HL-60 (cell line): ENCODE results near the gene IL32.

ENCODE experiments used
- GABPA ChIP-seq: IDR thresholded peaks from 2 replicates; pipeline ENCODE4 v1.6.1; 2012; ENCODE audit warnings: low read depth
- POLR2AphosphoS5 ChIP-seq: IDR thresholded peaks from 2 replicates; pipeline ENCODE4 v1.6.1; 2012; ENCODE audit warnings: low read depth
- SPI1 ChIP-seq: IDR thresholded peaks from 2 replicates; pipeline ENCODE4 v1.6.1; 2012; ENCODE audit warnings: low read depth, mild to moderate bottlenecking, borderline replicate concordance
- TF ChIP-seq, protein P1 (sequence below): IDR thresholded peaks from one replicate; pipeline ENCODE4 v1.5.1; 2011; ENCODE audit warnings: low read length, control low read depth, inconsistent platforms; ENCODE audit not compliant: insufficient read depth
- TF ChIP-seq, protein P2 (sequence below): IDR thresholded peaks from 2 replicates; pipeline ENCODE4 v1.6.1; 2012; ENCODE audit warnings: low read depth; ENCODE audit not compliant: insufficient replicate concordance

DNA sequence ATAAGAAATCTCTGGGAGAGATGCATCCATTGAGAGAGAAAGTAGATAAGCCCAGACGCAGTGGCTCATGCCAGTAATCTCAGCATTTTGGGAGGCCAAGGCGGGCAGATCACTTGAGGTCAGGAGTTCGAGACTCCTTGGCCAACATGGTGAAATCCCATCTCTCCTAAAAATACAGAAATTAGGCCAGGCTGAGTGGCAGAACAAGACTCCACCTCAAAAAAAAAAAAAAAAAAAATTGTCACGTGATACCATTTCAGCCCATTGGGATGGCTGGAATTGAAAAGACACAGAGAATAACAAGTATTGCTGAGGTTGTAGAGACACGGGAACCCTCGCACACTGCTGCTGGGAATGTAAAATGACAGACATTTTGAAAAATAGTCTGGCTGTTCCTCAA lies 2.9 kb upstream of the IL32 start:
- TF ChIP-seq, protein P1, sequence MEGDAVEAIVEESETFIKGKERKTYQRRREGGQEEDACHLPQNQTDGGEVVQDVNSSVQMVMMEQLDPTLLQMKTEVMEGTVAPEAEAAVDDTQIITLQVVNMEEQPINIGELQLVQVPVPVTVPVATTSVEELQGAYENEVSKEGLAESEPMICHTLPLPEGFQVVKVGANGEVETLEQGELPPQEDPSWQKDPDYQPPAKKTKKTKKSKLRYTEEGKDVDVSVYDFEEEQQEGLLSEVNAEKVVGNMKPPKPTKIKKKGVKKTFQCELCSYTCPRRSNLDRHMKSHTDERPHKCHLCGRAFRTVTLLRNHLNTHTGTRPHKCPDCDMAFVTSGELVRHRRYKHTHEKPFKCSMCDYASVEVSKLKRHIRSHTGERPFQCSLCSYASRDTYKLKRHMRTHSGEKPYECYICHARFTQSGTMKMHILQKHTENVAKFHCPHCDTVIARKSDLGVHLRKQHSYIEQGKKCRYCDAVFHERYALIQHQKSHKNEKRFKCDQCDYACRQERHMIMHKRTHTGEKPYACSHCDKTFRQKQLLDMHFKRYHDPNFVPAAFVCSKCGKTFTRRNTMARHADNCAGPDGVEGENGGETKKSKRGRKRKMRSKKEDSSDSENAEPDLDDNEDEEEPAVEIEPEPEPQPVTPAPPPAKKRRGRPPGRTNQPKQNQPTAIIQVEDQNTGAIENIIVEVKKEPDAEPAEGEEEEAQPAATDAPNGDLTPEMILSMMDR = no peak
- TF ChIP-seq POLR2AphosphoS5 (no peak), SPI1 (no peak), GABPA (no peak)
- TF ChIP-seq, protein P2, sequence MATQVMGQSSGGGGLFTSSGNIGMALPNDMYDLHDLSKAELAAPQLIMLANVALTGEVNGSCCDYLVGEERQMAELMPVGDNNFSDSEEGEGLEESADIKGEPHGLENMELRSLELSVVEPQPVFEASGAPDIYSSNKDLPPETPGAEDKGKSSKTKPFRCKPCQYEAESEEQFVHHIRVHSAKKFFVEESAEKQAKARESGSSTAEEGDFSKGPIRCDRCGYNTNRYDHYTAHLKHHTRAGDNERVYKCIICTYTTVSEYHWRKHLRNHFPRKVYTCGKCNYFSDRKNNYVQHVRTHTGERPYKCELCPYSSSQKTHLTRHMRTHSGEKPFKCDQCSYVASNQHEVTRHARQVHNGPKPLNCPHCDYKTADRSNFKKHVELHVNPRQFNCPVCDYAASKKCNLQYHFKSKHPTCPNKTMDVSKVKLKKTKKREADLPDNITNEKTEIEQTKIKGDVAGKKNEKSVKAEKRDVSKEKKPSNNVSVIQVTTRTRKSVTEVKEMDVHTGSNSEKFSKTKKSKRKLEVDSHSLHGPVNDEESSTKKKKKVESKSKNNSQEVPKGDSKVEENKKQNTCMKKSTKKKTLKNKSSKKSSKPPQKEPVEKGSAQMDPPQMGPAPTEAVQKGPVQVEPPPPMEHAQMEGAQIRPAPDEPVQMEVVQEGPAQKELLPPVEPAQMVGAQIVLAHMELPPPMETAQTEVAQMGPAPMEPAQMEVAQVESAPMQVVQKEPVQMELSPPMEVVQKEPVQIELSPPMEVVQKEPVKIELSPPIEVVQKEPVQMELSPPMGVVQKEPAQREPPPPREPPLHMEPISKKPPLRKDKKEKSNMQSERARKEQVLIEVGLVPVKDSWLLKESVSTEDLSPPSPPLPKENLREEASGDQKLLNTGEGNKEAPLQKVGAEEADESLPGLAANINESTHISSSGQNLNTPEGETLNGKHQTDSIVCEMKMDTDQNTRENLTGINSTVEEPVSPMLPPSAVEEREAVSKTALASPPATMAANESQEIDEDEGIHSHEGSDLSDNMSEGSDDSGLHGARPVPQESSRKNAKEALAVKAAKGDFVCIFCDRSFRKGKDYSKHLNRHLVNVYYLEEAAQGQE = no peak
